GM18870 (cell line): Measurements from ENCODE around the gene HOXD11.

Source experiments
- ATAC-seq: cut with Tn5 transposase; IDR thresholded peaks from one replicate; pipeline ENCODE4 v1.9.1; 2021; ENCODE audit warnings: moderate library complexity; ENCODE audit not compliant: unreplicated experiment

The HOXD11 gene

DNA sequence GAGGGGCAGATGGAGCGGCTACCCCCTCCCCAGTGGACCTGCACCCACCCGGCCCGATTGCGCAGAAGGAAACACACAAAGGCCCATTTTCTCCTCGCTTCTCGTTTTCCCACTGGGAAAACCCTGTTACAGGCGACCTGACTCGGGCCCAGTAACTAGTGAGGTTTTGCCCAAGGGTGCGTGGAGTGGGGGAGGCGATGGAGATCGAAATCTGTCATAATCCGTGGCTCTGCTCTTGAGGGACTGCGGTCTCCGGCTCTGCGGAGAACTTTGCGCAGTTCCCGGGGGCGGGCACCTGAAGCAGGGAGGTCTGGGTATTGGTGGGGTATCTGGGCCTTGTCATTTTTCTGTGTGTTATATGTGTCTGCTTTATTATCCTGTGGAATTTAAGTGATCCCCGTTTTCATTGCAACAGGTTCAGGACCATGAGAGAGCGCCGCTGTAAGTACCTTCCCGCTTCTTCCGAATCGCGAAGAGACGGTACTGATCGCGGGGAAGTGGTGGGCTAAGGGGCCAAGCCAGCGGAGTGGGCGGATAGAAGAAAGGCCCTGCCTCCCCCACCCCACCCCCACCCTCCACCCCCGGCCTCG is 40.2 kb downstream of the HOXD11 start:
- no peak for ATAC-seq

GRCh38 chr2:176147800-176148496 is 40.9 kb downstream of the HOXD11 start:
- no peak for ATAC-seq

- no peak for ATAC-seq
These were observed 41.8 kb downstream of the HOXD11 start for GRCh38 chr2:176148751-176149421.

- ATAC-seq, result no peak
These were observed 42.4 kb downstream of the HOXD11 start for GRCh38 chr2:176149481-176149938.

GRCh38 chr2:176149939-176150583 is 43.0 kb downstream of the HOXD11 start:
- no peak for ATAC-seq

DNA sequence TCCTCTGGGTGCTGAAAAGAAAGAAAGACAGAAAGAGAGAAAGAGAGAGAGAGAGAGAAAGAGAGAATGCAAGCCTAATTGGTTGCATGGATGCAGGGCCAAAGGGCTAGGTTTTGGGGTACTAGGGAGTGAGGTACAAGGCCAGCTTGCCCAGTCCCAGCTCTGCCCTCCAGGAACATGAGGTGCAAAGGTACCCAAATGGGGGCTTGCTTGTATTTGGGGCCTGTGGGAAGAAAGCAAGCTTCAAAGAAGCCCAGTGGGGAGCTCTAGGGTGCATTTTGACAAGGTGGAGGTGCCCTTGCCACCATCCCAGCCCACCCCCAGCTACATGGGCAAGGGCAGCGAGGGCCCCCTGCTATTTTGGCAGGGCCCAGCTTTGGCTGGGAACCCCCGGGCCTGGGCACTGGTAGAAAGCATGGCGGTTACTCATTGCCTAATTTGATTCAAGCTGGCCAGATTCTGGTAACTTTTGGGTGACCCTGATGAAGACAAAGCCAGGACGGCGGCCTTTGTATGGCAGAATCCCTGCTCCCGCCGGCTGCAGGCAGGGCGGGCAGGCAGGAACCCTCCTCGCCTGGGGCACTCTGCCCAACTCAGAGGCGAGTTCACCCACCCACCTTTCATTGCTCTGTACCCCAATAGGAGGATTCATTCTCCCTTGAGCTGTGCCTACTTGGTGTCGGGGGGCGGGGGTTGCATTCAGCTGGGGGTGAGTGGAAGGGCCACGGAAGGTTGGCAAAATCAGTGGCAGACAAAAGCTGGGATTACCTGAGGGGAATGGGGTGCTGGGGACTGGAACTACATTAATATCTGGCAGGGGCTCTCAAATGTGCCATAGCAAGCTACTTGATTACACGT is 43.7 kb downstream of the HOXD11 start:
- no peak for ATAC-seq

DNA sequence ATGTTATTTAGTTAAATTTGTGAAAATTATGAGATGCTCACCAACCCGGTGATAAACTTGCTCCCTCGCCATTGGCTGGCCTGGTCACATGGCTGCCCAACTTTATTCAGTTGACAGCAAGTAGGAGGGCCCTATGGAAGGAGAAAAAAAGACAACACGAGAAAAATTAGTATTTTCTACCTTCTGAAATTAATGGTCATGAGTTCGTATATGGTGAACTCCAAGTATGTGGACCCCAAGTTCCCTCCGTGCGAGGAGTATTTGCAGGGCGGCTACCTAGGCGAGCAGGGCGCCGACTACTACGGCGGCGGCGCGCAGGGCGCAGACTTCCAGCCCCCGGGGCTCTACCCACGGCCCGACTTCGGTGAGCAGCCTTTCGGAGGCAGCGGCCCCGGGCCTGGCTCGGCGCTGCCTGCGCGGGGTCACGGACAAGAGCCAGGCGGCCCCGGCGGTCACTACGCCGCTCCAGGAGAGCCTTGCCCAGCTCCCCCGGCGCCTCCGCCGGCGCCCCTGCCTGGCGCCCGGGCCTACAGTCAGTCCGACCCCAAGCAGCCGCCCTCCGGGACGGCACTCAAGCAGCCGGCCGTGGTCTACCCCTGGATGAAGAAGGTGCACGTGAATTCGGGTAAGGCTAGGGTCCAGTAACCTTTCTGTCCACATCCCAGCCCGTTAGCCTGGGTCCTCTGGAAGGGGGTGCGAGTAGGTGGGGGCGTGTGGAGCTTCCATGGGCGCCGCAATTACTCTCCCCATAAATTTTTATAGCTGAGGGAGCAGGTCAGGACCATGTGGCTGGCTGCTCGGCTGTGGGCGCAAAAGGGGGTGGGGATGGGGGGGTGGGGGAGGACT is 44.6 kb downstream of the HOXD11 start, which contains the start of gene HOXD4:
TSS of gene HOXD4 (plus strand) at position 109 of the 846 bp plus-strand sequence. CDS start at position 193, 84 bp downstream.
- ATAC-seq, result no peak

DNA sequence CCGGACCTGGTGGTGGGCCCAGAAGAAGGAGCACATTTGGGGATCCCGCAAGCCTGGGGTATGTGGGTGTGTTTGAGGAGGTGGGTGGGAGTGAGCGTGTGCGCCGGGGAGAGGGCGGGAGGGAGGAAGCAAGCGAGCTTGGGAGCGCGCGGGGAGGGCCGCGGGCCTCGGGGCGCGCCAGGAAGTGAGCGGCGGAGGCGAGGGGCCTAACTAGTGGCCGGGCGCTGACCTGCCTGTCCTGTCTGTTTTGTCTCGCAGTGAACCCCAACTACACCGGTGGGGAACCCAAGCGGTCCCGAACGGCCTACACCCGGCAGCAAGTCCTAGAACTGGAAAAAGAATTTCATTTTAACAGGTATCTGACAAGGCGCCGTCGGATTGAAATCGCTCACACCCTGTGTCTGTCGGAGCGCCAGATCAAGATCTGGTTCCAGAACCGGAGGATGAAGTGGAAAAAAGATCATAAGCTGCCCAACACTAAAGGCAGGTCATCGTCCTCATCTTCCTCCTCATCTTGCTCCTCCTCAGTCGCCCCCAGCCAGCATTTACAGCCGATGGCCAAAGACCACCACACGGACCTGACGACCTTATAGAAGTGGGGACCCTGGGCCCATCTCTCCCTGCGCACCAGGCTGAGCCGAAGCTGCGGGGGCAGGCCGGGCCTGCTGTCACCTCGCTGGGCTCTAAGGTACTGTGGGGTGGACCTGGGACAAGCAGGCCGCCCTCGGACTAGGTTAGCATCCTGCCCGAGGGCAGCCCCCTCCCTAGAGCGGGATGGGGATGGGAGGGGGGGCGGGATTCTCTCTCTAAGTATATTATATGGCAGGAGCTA is 45.5 kb downstream of the HOXD11 start:
- no peak for ATAC-seq

GRCh38 chr2:176154576-176155252 is 47.6 kb downstream of the HOXD11 start:
- no peak for ATAC-seq

GRCh38 chr2:176155356-176156044 is 48.4 kb downstream of the HOXD11 start:
- ATAC-seq, result no peak

- no peak for ATAC-seq
These were observed 49.3 kb downstream of the HOXD11 start for GRCh38 chr2:176156301-176156806.

DNA sequence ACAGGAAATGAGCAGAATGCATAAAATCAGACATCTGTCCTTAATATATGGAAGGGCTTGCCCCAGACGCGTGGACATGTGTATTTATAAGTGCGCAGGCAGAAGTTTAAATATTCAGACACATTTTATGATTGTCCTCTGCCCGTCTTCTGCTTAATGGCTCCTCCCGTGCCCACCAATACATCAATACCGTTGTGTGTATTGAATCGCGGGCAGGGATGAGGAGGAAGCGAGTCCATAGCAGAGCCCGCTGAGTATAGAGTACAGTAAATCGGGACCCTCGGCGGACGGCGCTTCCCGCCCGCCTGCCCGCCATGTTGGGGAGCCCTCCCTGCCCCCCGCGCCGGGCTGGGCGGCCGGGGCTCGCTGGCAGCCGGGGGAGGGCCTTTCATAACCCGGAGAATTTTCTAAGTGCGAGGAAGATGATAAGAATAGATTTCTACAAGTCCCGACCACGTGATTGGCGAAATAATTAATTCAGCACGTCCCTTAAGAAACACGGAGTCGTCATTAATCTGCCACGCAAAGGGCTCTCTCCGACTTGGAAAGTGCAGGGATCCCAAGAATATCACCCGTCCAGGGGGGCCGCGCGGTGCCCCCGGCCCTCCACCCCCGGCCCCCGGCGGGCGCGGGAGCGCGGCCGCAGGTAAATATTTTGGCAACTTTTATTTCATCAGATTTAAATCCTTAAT is 49.9 kb downstream of the HOXD11 start, which contains the start of gene HOXD3:
TSS of gene HOXD3 (plus strand) at position 501 of the 692 bp plus-strand sequence. CDS start 11,808 bp downstream, outside the sequence.
- ATAC-seq, result no peak

DNA sequence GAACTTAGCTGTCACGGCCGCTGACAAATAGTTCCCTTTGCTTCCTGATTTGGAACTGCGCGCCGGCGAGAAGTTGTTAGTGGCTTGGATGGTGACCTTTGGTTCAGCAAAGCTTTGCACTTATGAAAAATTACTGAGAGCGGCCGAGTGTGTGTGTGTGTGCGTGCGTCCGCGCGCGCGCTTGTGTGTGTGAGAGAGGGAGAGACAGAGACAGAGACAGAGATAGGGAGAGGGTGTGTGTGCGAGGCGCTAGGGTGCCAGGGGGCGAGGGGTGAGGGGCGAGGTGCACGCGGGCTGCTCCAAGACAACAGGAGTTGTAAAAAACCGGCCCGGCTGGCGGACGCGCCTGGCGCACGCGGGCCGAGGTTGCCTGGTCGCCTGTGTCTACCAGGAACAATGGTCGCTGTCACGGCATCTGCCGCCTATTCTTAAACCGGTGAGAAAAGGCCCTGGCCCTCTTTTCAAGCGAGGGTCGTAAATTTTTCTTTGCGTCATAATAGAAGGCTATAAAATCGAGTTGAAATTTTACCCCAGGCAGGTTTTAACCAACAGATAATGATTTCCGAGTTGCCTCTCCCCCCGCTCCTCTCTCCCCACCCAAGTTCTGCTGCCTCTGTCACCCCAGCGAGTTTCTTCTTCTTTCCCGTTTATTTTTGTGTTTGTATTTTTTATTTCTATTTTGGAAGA is 50.6 kb downstream of the HOXD11 start:
- no peak for ATAC-seq

DNA sequence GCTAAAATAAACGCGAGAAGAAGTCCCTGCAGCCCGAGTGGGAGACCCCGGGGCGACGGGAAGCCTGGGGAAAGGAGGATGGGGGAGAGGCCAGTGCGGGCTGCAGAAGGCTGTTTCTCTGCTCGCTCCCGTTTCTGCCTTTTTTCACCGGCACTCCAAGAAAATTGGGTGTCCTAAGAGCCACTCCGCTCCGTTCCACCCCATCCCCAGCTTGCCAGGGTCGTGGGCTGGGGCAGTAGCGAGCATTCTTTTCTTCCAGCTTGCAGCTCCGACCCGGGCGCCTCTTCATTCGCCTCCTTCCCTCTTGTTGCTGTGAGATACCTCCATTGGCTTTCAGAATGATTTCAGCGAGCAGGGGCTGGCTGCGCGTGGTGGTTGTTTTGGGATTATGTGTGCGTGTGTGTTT is 51.1 kb downstream of the HOXD11 start:
- ATAC-seq, result no peak

GRCh38 chr2:176158855-176159662 is 52.0 kb downstream of the HOXD11 start:
- no peak for ATAC-seq
